GM21528 (cell line): ENCODE measurements around the gene TOP2A.

Experiments
- ATAC-seq: cut with Tn5 transposase; IDR thresholded peaks from one replicate; pipeline ENCODE4 v1.9.1; 2021; ENCODE audit warnings: mild to moderate bottlenecking, moderate library complexity; ENCODE audit not compliant: unreplicated experiment, low FRiP score

TOP2A gene

DNA sequence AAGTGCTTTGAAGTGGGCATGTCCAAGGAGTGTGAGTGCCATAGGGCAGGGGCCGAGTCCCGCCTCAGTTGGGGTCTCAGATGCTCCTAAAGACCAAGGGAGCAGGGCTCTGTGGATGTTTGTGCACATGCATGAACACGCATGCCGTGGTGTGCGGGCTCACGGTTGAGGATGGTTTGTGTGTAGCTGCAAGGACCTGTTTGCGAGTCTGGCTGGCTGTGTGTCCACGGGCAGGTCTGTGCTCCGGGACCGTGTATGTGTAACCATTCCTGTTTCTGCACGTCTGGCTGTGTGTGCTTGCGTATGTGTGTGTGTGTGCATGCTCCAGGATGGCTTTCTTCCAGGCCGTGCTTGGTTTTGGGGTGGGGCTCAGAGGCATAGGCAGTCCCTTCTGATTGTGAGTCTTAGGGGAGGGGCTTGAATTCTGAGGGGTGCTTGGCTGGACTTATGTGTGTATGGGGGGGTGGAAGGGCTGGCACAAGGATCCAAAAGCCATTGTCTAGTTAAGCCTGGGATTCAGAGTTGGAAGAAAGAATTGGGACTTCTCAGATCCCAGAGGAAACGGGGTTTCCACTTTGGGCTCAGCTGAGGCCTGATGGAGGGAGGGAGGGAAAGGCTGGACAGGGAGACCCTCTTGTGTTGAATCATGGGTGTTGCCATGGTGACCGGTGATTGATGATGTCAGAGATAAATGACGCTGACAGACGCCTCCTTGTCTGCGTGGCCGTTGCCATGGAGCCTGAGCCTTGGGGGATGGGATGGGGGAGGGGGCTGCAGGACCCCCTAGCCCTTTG is 67.6 kb downstream of the TOP2A start:
- no peak for ATAC-seq

GRCh38 chr17:40349477-40349894 is 68.2 kb downstream of the TOP2A start:
- ATAC-seq, result no peak

GRCh38 chr17:40348562-40349476 is 68.9 kb downstream of the TOP2A start:
- no peak for ATAC-seq

DNA sequence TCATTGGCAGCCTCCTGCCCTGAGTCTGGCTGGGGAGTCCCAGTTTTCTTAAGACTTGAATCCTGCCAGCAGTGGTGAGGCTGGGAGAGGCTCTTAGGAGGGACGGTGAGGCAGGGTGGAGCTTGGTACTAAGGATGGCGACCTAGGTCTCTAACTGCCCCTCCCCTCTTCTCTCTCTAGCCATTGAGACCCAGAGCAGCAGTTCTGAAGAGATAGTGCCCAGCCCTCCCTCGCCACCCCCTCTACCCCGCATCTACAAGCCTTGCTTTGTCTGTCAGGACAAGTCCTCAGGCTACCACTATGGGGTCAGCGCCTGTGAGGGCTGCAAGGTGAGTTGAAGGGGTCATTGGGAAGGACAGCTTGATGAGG is 69.6 kb downstream of the TOP2A start:
- no peak for ATAC-seq

- no peak for ATAC-seq
Observed at GRCh38 chr17:40347319-40348135, 70.2 kb downstream of the TOP2A start.

DNA sequence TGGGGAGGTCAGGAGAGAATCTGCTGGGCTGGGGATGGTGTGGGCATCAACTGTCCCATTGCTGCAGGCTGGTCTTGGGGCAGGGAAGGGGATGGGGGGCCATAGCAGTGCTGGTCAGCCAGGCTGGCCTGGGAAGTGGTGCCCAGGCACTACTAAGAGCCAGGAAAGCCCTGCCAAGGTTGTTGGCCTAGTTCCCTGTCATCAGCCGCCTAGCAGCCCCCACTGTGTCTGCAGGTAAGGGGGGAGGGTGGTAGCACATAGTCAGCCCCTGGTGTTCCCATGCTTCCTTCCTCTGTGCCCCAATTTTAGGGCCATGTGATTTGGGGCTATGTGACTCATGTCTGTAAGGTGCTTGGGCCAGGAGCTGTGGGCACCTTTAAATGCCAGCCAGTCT is 70.9 kb downstream of the TOP2A start:
- ATAC-seq, result no peak

GRCh38 chr17:40345994-40346764 is 71.5 kb downstream of the TOP2A start:
- ATAC-seq, result no peak

DNA sequence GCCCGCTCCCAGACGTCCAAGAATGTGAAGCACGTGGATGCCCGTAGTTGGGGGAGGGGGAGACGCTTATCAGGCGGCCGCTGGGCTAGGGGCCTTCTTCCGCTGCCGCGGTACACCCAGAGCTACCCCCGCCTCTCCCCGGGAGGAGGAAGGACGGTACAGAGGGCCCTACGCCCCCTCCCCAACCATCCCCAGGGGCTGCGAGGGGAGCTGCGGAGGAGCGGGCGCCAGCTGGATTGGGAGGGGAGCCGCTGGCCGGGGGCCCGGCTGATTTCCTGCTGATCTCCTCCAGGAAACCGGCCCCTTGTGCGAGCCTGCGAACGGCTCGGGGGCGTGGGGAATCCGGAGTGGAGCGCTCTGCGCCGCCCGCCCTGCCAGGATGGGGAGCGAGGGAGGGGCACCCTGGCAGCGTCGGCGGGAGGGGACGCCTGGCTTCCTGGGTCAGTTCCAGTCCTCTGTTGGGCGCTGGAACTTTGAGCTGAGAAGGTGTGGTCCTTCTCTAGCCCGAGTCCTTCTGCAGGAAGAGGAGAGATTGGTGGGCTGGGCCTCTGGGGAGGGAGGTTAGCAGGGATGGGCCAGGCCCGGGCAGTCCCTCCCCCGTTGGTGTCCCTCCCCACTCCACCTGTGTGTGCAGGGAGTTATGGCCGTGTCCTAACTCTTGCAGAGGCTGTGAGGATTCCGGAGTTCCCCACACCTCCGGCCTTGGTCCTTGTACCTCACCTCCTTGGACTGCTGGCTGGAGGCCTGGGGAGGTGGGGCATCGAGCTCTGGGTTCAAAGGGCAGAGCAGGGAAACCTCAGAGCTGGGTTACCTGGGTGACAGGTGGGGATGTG is 72.3 kb downstream of the TOP2A start:
- ATAC-seq, result no peak

DNA sequence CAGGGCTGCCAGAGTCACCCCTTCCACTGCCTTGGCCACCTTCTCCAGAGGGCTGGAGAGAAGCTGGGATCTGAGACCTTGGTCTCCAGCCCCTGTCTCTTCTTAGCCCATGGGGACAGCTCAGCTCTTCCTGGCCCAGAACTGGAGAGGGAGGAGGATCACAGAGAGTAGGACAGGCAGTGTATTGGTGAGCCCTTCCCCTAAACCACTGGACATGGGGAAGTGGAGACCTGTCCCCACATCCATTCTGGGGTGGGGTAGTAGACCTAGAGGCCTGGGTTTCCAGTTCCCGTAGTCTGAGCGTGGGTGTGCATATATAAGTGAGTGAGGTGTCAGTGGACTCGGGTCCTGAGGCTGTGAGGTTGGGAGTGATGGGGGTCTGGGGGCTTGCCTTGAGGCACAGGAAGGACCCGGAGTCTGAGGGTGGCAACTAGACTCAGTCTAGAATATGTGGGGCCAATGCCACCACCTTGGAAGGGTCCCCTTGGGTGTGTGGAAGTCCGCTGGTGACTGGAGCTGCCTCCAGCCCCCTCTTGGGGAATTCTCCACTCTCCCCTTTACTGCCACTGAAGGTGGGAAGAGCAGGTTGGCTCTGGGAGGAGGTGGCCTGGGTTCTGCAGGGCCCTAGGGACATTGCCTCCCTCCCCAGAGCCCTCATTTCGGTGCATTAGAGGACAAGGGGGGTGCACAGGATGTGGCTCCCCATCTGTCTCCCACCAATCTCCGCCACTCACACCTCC is 73.1 kb downstream of the TOP2A start:
- no peak for ATAC-seq

- ATAC-seq, result no peak
Observed at GRCh38 chr17:40343219-40344119, 74.2 kb downstream of the TOP2A start.

DNA sequence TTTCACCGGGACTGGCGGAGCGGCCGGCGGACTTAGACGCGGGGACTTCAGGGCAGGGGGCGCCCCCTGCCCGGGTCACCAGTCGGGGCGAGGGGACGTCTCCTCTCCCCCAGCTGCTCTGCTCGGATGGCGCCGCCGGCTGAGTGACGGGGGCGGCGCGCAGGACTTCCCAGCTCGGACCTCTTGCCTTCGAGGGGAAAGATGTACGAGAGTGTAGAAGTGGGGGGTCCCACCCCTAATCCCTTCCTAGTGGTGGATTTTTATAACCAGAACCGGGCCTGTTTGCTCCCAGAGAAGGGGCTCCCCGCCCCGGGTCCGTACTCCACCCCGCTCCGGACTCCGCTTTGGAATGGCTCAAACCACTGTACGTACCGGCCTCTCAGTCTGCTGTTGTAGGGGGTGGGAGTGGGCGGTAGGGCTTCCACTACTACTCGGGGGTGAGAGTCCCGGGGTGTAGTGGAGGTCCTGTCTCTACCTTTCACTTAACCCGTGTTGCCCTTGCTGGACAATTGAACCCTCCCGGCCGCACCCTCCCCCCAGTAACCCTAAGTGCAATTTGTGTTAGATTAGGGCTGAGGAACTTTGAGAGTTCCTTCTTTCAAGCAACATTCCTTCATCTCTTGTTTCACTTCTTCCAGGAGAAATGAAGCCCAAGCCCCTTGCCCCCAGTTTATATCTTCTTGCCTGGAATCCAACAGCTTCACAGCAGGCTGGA is 75.0 kb downstream of the TOP2A start:
- no peak for ATAC-seq

GRCh38 chr17:40341808-40342503 is 75.7 kb downstream of the TOP2A start:
- no peak for ATAC-seq

GRCh38 chr17:40340880-40341807 is 76.6 kb downstream of the TOP2A start:
- ATAC-seq, result peak; percentile 74

- ATAC-seq, result no peak
Observed at GRCh38 chr17:40340327-40340726, 77.4 kb downstream of the TOP2A start.

- ATAC-seq, result no peak
Observed at GRCh38 chr17:40338941-40339649, 78.6 kb downstream of the TOP2A start.
